ENCODE results near the gene RHEX. TPM values are rescaled to one million over a fixed set of nuclear protein-coding genes. Genes with fewer than 3 reads are reported as not detected.

Gene RHEX
- total RNA-seq, 4 donors from 2014 or later, result 0.93 to 9.9 (median 1.7) TPM; not detected in 1

DNA sequence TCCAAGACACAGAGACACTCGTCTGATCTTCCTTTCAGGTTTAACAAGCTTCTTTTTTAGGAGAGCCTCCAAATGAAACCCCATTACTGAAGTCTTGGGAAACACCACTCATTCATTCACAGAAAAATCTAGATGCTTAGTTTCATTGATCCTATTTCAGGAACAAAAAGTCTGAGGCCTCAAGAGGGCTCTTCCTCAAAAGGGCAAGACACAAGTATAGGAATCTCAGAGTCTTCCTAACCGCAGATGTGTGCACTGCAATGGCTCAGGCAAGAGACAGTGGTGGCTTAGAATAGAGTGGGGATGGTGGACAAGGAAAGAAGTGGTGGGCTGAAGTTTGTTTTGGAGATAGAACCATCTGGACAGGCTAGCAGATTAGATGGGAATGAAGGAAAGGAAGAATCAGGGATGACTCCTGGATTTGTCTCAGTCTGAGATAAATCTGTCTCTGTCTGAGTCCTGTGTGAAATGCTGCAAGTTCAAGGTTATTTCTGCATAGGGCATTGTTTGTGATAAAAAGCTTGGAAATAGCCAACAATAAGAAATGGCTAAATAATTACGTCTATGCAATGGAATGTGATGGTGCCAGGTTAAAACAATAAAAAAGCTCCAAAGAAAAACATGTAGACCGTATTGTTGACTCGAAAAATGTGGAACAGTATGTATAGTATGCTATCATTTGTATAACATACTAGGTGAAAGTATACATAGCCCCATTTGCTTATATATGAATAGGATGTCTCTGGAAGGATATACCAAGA lies 20.4 kb upstream of the RHEX start:
- 80 to 83% methylated on average over 5 of the region's 5 CpGs for WGBS, 2 donors
- no peak for DNase-seq (ENCODE audit: low spot score in 2 of 2)
- TF ChIP-seq, protein P1, sequence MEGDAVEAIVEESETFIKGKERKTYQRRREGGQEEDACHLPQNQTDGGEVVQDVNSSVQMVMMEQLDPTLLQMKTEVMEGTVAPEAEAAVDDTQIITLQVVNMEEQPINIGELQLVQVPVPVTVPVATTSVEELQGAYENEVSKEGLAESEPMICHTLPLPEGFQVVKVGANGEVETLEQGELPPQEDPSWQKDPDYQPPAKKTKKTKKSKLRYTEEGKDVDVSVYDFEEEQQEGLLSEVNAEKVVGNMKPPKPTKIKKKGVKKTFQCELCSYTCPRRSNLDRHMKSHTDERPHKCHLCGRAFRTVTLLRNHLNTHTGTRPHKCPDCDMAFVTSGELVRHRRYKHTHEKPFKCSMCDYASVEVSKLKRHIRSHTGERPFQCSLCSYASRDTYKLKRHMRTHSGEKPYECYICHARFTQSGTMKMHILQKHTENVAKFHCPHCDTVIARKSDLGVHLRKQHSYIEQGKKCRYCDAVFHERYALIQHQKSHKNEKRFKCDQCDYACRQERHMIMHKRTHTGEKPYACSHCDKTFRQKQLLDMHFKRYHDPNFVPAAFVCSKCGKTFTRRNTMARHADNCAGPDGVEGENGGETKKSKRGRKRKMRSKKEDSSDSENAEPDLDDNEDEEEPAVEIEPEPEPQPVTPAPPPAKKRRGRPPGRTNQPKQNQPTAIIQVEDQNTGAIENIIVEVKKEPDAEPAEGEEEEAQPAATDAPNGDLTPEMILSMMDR (IDR thresholded peaks at IDR 0.05), result no peak
- no peak for TF ChIP-seq POLR2A (IDR thresholded peaks at IDR 0.05)
- H3K4me3 ChIP-seq (ENCODE audit: low read depth, poor library complexity, severe bottlenecking), result no peak overlapping the region
- intact Hi-C loops (cut with DNase I; ENCODE audit: low total_unique reads), result no loop called here

DNA sequence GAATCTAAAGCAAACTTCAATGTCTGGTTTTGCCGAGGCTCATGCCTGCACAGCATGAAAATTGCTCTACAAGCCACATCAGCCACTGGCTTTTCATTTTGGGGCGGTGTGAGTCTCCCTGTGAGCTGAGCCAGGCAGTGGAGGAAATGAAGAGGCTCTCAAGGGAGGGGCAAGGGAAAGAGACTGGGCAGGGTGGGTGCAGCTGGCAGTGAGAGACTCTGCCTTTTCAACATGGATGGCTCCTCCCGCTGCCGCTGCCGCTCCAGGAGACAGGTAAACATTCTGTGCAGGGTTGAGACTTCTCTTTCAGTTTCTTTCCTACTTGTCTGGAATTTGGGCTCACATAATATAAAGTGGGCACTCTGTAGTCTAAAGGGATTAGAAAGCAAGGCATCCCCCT lies 17.9 kb upstream of the RHEX start:
- DNase-seq (ENCODE audit: low spot score in 2 of 2), result no peak
- intact Hi-C loops (cut with DNase I; ENCODE audit: low total_unique reads), result no loop called here
- 27 to 34% methylated on average over 5 of the region's 5 CpGs for WGBS, 2 donors
- TF ChIP-seq, protein P1 (IDR thresholded peaks at IDR 0.05), result no peak
- no peak for TF ChIP-seq POLR2A (IDR thresholded peaks at IDR 0.05)
- no peak overlapping the region for H3K4me3 ChIP-seq (ENCODE audit: low read depth, poor library complexity, severe bottlenecking)

DNA sequence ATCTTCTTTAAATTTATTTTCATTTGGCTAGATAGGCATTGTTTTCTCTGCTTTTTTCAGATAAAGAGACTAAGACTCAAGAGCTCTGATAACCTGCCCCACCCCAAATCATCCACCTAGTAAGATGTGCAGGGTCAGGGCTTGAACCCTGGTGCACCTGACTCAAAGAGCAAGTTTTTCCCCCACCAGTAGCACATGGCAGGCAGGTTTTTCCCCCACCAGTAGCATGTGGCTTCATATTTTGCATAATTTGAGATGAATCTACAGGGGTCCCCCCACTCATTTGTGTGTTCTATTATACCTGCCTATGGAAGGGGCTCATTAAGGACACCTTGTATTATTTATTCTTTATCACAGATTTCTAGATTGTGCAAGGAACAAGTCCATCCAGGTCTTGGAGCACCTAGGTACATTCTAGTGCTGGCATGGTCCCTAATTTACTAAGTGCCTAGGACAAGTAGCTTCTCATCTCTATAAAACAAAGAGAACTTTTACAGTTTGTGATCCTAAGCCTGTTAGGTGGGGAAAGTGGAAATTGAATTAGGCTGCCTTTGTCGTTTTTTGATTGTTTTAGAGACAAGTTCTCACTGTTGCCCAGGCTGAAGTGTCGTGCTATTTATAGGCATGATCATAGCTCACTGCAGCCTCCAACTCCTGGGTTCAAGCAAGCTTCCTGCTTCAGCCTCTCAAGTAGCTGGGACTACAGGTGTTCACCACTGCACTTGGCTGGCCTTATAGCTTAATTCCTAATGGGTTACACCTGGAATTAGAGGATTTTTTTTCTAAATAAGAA lies 16.1 kb upstream of the RHEX start:
- 19 to 20% methylated on average over 2 of the region's 2 CpGs for WGBS, 2 donors
- intact Hi-C loops (cut with DNase I; ENCODE audit: low total_unique reads), result loop anchor here (1.0 kb wide), 1 partner anchor 23 kb away; no protein-coding TSS in a partner anchor
- TF ChIP-seq POLR2A (IDR thresholded peaks at IDR 0.05), result no peak
- TF ChIP-seq, protein P1 (IDR thresholded peaks at IDR 0.05), result no peak
- no peak for DNase-seq (ENCODE audit: low spot score in 2 of 2)
- H3K4me3 ChIP-seq (ENCODE audit: low read depth, poor library complexity, severe bottlenecking), result no peak overlapping the region

DNA sequence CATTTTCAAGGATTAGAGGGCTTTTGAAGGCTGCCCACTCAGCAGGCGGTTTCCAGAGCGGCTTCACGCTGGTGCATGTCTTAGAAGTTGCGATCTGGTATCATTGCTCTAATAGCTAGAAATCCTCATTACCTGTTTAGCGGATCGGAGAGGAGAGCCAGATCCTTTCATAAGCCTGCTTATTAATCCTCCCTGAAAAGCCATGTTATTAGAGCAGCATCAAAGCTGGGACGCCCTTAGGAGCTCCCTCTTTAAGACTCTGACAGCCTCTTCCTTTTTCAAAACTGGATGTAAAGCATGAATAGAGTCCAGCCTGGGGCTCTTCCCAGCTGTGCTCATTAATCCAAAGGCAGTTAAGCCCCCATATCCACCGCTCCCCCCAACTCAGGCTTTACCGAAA lies 15.4 kb upstream of the RHEX start:
- intact Hi-C loops (cut with DNase I; ENCODE audit: low total_unique reads), result no loop called here
- no peak for TF ChIP-seq POLR2A (IDR thresholded peaks at IDR 0.05)
- TF ChIP-seq, protein P1 (IDR thresholded peaks at IDR 0.05), result no peak

DNA sequence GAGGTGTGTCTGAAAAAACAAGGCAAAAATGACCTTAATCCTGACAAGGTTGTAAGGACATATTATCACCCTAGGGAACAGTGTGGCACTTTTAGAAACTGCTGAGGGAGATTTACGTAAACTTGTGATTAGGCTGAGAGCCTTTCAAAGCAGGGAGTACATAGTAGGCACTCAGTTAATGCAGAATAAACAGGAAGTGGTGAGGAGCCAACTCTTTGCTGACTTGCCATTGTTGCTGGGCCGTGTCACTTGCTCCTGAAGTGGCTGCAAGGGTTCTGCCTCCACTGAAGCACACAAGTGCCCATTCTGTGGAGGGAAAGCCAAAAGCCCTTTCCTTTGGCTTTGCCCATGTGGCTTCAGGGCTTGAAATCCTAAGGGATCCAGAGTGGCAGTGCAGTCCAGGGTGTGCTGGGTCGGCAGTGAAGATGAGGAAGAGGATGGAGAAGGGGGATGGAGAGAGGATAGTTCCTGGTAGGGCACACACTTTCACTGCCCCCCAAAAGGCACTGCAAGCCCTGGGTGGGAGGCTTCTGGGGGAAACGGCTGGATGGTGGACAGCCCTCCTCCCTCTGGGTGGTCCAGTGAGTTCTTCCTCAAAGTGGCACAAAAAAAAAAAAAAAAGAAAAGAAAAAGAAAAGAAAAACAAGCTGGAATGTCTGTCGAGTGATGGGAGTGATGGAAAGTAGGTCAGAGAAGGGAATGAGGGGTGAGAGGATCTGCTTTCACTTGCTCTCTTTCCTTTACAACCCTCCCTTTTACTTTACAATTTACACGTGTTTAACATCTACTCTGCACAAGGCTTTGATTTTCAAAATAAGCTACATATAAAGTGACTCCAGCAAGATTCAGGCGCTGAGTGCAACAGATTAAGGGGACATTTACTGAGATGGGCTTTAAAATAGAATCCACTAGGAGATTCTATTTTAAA lies 13.7 kb upstream of the RHEX start:
- H3K4me3 ChIP-seq (ENCODE audit: low read depth, poor library complexity, severe bottlenecking), result no peak overlapping the region
- intact Hi-C loops (cut with DNase I; ENCODE audit: low total_unique reads), result no loop called here
- DNase-seq (ENCODE audit: low spot score in 2 of 2), result no peak
- TF ChIP-seq, protein P1 (IDR thresholded peaks at IDR 0.05), result no peak
- TF ChIP-seq POLR2A (IDR thresholded peaks at IDR 0.05), result no peak
- 45 to 48% methylated on average over 7 of the region's 7 CpGs for WGBS, 2 donors

More for the DNA sequence above, 15.4 kb upstream of the RHEX start:
- no peak overlapping the region for H3K4me3 ChIP-seq (ENCODE audit: low read depth, poor library complexity, severe bottlenecking)
- WGBS, 2 donors, result 72 to 82% methylated on average over 9 of the region's 9 CpGs
- DNase-seq (ENCODE audit: low spot score in 2 of 2), result no peak

Data from lower leg skin (tissue), 4 donors.